SU-DHL-6 (cell line): ENCODE measurements around the gene KIF17.

Source experiments
- H2AFZ ChIP-seq: fragments of 200-600 bp; sonication (generic); 2 replicates; pipeline ENCODE4 v1.6.1; 2014; ENCODE audit warnings: low read depth, mild to moderate bottlenecking, moderate library complexity, mixed read lengths, antibody characterized with exemption, low read length; ENCODE audit not compliant: severe bottlenecking
- H3F3A ChIP-seq: fragments of 200-600 bp; shearing (Covaris generic); 2 replicates; pipeline ENCODE4 v1.6.0; 2016; ENCODE audit warnings: antibody characterized with exemption, mild to moderate bottlenecking; ENCODE audit not compliant: insufficient read depth
- H3K27ac ChIP-seq: fragments of 200-600 bp; sonication (generic); 2 replicates; pipeline ENCODE4 v1.5.1; 2016; ENCODE audit warnings: low read depth, mild to moderate bottlenecking, low read length, moderate library complexity, mixed read lengths
- H3K27me3 ChIP-seq: fragments of 200-600 bp; sonication (generic), shearing (Covaris generic); 2 replicates; pipeline ENCODE4 v1.6.0; 2014; ENCODE audit warnings: mild to moderate bottlenecking, low read length
- H3K36me3 ChIP-seq: fragments of 200-600 bp; sonication (generic); 2 replicates; pipeline ENCODE4 v1.6.1; 2014; ENCODE audit warnings: mild to moderate bottlenecking, low read length, mixed read lengths
- H3K4me2 ChIP-seq: fragments of 300-600, 200-600 bp; shearing (Covaris generic), sonication (generic); 2 replicates; pipeline ENCODE4 v1.6.0; 2014; ENCODE audit warnings: low read length, low read depth, mild to moderate bottlenecking; ENCODE audit not compliant: poor library complexity, severe bottlenecking
- H3K4me3 ChIP-seq: fragments of 200-600 bp; sonication (generic); 2 replicates; pipeline ENCODE4 v1.5.1; 2014; ENCODE audit warnings: antibody characterized with exemption, low read length, mild to moderate bottlenecking, mixed read lengths; ENCODE audit not compliant: insufficient read depth, poor library complexity, severe bottlenecking
- H3K79me2 ChIP-seq: fragments of 200-600 bp; sonication (generic); 2 replicates; pipeline ENCODE4 v1.6.1; 2014; ENCODE audit warnings: mild to moderate bottlenecking, low read length, moderate library complexity; ENCODE audit not compliant: insufficient read depth
- H3K9ac ChIP-seq: fragments of 200-600 bp; sonication (generic); 2 replicates; pipeline ENCODE4 v1.7.0; 2014; ENCODE audit warnings: mild to moderate bottlenecking, low read length
- H3K9me2 ChIP-seq: fragments of 200-600 bp; sonication (generic); replicated peaks from 2 replicates; pipeline ENCODE4 v1.6.1; 2014; ENCODE audit warnings: low read length; ENCODE audit not compliant: insufficient read depth
- H3K9me3 ChIP-seq: fragments of 200-600 bp; sonication (generic); 2 replicates; pipeline ENCODE4 v1.6.1; 2014; ENCODE audit warnings: low read length, mixed read lengths; ENCODE audit not compliant: insufficient read depth
- H4K20me1 ChIP-seq: fragments of 200-600 bp; sonication (generic); 2 replicates; pipeline ENCODE4 v1.6.1; 2014; ENCODE audit warnings: low read depth, mild to moderate bottlenecking, antibody characterized with exemption, low read length, moderate library complexity, mixed read lengths
- CTCF ChIP-seq: fragments of 200-600 bp; sonication (generic); IDR thresholded peaks from one replicate; pipeline ENCODE4 v1.5.1; 2017; ENCODE audit warnings: antibody characterized with exemption, mild to moderate bottlenecking, low read length, moderate library complexity; ENCODE audit not compliant: insufficient read depth, poor library complexity, severe bottlenecking
- EZH2phosphoT487 ChIP-seq: fragments of 200-600 bp; sonication (generic), shearing (Covaris generic); conservative IDR thresholded peaks from 2 replicates; pipeline ENCODE4 v1.6.1; 2018; ENCODE audit warnings: mild to moderate bottlenecking, antibody characterized with exemption, low read length, moderate library complexity, mixed read lengths

Gene KIF17

GRCh38 chr1:20735581-20736111 lies 17.8 kb upstream of the KIF17 start:
- H3K27me3 ChIP-seq: no peaks in the 10 kb centered on the region
- H4K20me1 ChIP-seq: no peaks in the 10 kb centered on the region
- no peak overlapping the region for H3K4me3 ChIP-seq
- peaks cover 30% of the 10 kb centered on the region for H3F3A ChIP-seq
- TF ChIP-seq CTCF: no peak
- no peak for TF ChIP-seq EZH2phosphoT487
- H2AFZ ChIP-seq: no peak overlapping the region
- H3K79me2 ChIP-seq: no peaks in the 10 kb centered on the region
- H3K36me3 ChIP-seq: peaks cover 2% of the 10 kb centered on the region; the same call in 1 of the 2 replicates
- H3K9me2 ChIP-seq: no peaks in the 10 kb centered on the region
- H3K27ac ChIP-seq: no peak overlapping the region
- no peak overlapping the region for H3K4me2 ChIP-seq
- no peak overlapping the region for H3K9ac ChIP-seq
- H3K9me3 ChIP-seq: no peaks in the 10 kb centered on the region

DNA sequence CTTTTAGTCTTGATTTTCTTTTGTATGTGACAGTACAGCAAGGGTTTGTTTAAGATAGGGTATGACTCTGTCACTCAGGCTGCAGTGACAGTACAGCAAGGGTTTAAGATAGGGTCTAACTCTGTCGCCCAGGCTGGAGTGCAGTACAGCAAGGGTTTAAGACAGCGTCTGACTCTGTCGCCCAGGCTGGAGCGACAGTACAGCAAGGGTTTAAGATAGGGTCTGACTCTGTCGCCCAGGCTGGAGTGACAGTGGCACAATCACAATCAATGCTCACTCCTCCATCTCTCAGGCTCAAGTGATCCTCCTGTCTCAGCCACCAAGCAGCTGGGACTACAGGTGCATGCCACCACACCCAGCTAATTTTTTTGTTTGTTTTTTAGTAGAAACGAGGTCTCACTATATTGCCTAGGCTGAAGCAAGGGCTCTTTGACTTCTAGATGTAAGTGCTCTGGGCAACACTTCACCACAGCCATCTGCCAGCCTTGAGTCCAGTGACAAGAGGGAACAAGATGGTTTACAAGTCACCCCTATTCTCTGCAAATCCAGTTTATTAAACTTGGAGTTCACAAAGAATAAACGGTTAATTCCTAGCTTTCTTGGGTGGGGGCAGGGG lies 15.7 kb upstream of the KIF17 start:
- no peaks in the 10 kb centered on the region for H4K20me1 ChIP-seq
- no peak overlapping the region for H3K4me3 ChIP-seq
- H3K9ac ChIP-seq: peak overlapping the region; percentile 49; the same call in 1 of the 2 replicates

GRCh38 chr1:20732588-20733359 lies 15.0 kb upstream of the KIF17 start, which contains the start of gene SH2D5:
Gene SH2D5 (minus strand): TSS chr1:20732703. CDS start chr1:20728044, 4,659 bp downstream.
- peak within 1 kb of the TSS; percentile 70 for H3K4me2 ChIP-seq
- peak within 1 kb of the TSS; percentile 69 for H2AFZ ChIP-seq
- H3K27ac ChIP-seq: peak within 1 kb of the TSS; percentile 38
- no peak for TF ChIP-seq EZH2phosphoT487
- TF ChIP-seq CTCF: no peak
- H3K79me2 ChIP-seq: no peaks in the 10 kb centered on the region
- H3K36me3 ChIP-seq: no peaks in the 10 kb centered on the region
- H4K20me1 ChIP-seq: no peaks in the 10 kb centered on the region
- H3K9me2 ChIP-seq: no peaks in the 10 kb centered on the region
- H3K9ac ChIP-seq: peak within 1 kb of the TSS; percentile 49
- H3K27me3 ChIP-seq: no peaks in the 10 kb centered on the region
- H3K4me3 ChIP-seq: peak within 1 kb of the TSS; percentile 54
- H3K9me3 ChIP-seq: no peaks in the 10 kb centered on the region
- H3F3A ChIP-seq: peaks cover 14% of the 10 kb centered on the region

More for the DNA sequence above, 15.7 kb upstream of the KIF17 start:
- no peaks in the 10 kb centered on the region for H3K9me3 ChIP-seq
- TF ChIP-seq CTCF: no peak
- TF ChIP-seq EZH2phosphoT487: no peak
- peak overlapping the region; percentile 38 for H3K27ac ChIP-seq
- peak overlapping the region; percentile 69 for H2AFZ ChIP-seq
- peak overlapping the region; percentile 70 for H3K4me2 ChIP-seq
- no peaks in the 10 kb centered on the region for H3K27me3 ChIP-seq
- H3K79me2 ChIP-seq: no peaks in the 10 kb centered on the region
- no peaks in the 10 kb centered on the region for H3K9me2 ChIP-seq
- H3K36me3 ChIP-seq: no peaks in the 10 kb centered on the region
- H3F3A ChIP-seq: peaks cover 21% of the 10 kb centered on the region
